Duodenal mucosa (tissue), 2 donors: Measurements from ENCODE around the gene ZMAT5.
"Not testable (repeated sequence)": the region's sequence is repeated elsewhere in the genome, so short reads cannot be mapped to it uniquely, and the experiment has no call there.

Experiments used
- H3K27ac ChIP-seq: one replicate; pipeline ENCODE4 v1.7.0; 2013; ENCODE audit warnings: low read depth, low read length
- H3K27me3 ChIP-seq, 2 donors: one replicate each; pipeline ENCODE4 v1.7.0; 2013; ENCODE audit warnings: low read length in 2 of 2, control low read depth in 1 of 2; ENCODE audit not compliant: insufficient read depth in 2 of 2, control insufficient read depth in 1 of 2
- H3K36me3 ChIP-seq, 2 donors: one replicate each; pipeline ENCODE4 v1.7.0; 2013; ENCODE audit warnings: low read length in 2 of 2, control low read depth in 1 of 2; ENCODE audit not compliant: insufficient read depth in 2 of 2, control insufficient read depth in 1 of 2
- H3K4me1 ChIP-seq, 2 donors: one replicate each; pipeline ENCODE4 v1.7.0; 2013; ENCODE audit warnings: low read length in 2 of 2, control low read depth in 1 of 2; ENCODE audit not compliant: insufficient read depth in 2 of 2, control insufficient read depth in 1 of 2
- H3K4me3 ChIP-seq, 2 donors: one replicate each; pipeline ENCODE4 v1.7.0; 2013; ENCODE audit warnings: low read length in 2 of 2, low read depth in 1 of 2
- H3K9ac ChIP-seq, 2 donors: one replicate each; pipeline ENCODE4 v1.7.0; 2013; ENCODE audit warnings: low read length in 2 of 2, low read depth in 1 of 2
- H3K9me3 ChIP-seq, 2 donors: one replicate each; pipeline ENCODE4 v1.7.0; 2013; ENCODE audit warnings: low read length in 2 of 2, control low read depth in 1 of 2; ENCODE audit not compliant: control insufficient read depth in 1 of 2

Gene ZMAT5

GRCh38 chr22:29756341-29756740, 10.5 kb downstream of the ZMAT5 start:
- H3K4me3 ChIP-seq, result no peak overlapping the region

GRCh38 chr22:29755889-29756288, 10.9 kb downstream of the ZMAT5 start:
- Histone ChIP-seq H3K27me3 (no peaks in the 10 kb centered on the region), H3K36me3 (peaks cover 0 to 3% of the 10 kb centered on the region in 2 donors), H3K9ac (no peak overlapping the region), H3K4me1 (no peaks in the 10 kb centered on the region), H3K9me3 (no peaks in the 10 kb centered on the region), H3K27ac (no peak overlapping the region), H3K4me3 (no peak overlapping the region)

More at GRCh38 chr22:29756341-29756740, 10.5 kb downstream of the ZMAT5 start:
- no peaks in the 10 kb centered on the region for H3K4me1 ChIP-seq
- no peak overlapping the region for H3K27ac ChIP-seq
- H3K36me3 ChIP-seq, result peaks cover 0 to 3% of the 10 kb centered on the region in 2 donors
- H3K9ac ChIP-seq, result no peak overlapping the region
- no peaks in the 10 kb centered on the region for H3K27me3 ChIP-seq
- H3K9me3 ChIP-seq, result no peaks in the 10 kb centered on the region

GRCh38 chr22:29754658-29755395, 12.0 kb downstream of the ZMAT5 start:
- not testable (repeated sequence) for H3K9me3 ChIP-seq, H3K4me3 ChIP-seq, H3K9ac ChIP-seq, H3K4me1 ChIP-seq, H3K27me3 ChIP-seq, H3K27ac ChIP-seq
- peaks cover 0 to 10% of the 10 kb centered on the region in 2 donors for H3K36me3 ChIP-seq

GRCh38 chr22:29753808-29754657, 12.8 kb downstream of the ZMAT5 start:
- no peak overlapping the region for H3K9ac ChIP-seq
- no peaks in the 10 kb centered on the region for H3K9me3 ChIP-seq
- no peaks in the 10 kb centered on the region for H3K27me3 ChIP-seq
- H3K4me1 ChIP-seq, result peaks cover 0 to 3% of the 10 kb centered on the region in 2 donors
- peaks cover 0 to 10% of the 10 kb centered on the region in 2 donors for H3K36me3 ChIP-seq
- H3K4me3 ChIP-seq, result no peak overlapping the region
- no peak overlapping the region for H3K27ac ChIP-seq

DNA sequence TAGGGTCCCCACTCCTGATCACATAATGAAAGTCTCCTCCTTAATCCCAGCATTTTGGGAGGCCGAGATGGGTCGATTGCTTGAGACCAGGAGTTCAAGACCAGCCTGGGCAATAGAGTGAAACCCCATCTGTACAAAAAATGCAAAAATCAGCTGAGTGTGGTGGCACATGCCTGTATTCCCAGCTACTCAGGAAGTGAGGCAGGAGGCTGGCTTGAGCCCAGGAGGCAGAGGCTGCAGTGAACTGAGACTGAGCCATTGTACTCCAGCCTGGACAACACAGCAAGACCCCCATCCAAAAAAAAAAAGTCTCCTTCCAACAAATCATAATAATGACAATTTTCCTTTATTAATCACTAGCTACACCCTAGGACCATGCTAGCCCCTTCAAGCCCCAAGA, 15.1 kb downstream of the ZMAT5 start:
- H3K9ac ChIP-seq, result no peak overlapping the region
- no peak overlapping the region for H3K27ac ChIP-seq
- H3K4me1 ChIP-seq, result peaks cover 0 to 3% of the 10 kb centered on the region in 2 donors
- H3K4me3 ChIP-seq, result no peak overlapping the region
- H3K27me3 ChIP-seq, result no peaks in the 10 kb centered on the region
- no peaks in the 10 kb centered on the region for H3K9me3 ChIP-seq
- peaks cover 0 to 25% of the 10 kb centered on the region in 2 donors for H3K36me3 ChIP-seq

GRCh38 chr22:29750559-29751538, 16.0 kb downstream of the ZMAT5 start:
- Histone ChIP-seq H3K4me3 (no peak overlapping the region), H3K4me1 (peaks cover 0 to 3% of the 10 kb centered on the region in 2 donors), H3K36me3 (peaks cover 0 to 29% of the 10 kb centered on the region in 2 donors), H3K9me3 (no peaks in the 10 kb centered on the region), H3K27ac (no peak overlapping the region), H3K27me3 (no peaks in the 10 kb centered on the region), H3K9ac (no peak overlapping the region)

- Histone ChIP-seq H3K4me1 (peaks cover 0 to 3% of the 10 kb centered on the region in 2 donors), H3K9me3 (no peaks in the 10 kb centered on the region), H3K9ac (no peak overlapping the region), H3K36me3 (peaks cover 0 to 33% of the 10 kb centered on the region in 2 donors), H3K27me3 (no peaks in the 10 kb centered on the region), H3K27ac (no peak overlapping the region), H3K4me3 (no peak overlapping the region)
Observed at GRCh38 chr22:29750029-29750428, 16.8 kb downstream of the ZMAT5 start.

- H3K4me3 ChIP-seq, result no peak overlapping the region
- no peaks in the 10 kb centered on the region for H3K27me3 ChIP-seq
- H3K9ac ChIP-seq, result no peak overlapping the region
- H3K9me3 ChIP-seq, result no peaks in the 10 kb centered on the region
- H3K36me3 ChIP-seq, result peaks cover 0 to 35% of the 10 kb centered on the region in 2 donors
- H3K27ac ChIP-seq, result no peak overlapping the region
- peaks cover 0 to 3% of the 10 kb centered on the region in 2 donors for H3K4me1 ChIP-seq
Observed at GRCh38 chr22:29748248-29748893, 18.4 kb downstream of the ZMAT5 start.

GRCh38 chr22:29747832-29748231, 19.0 kb downstream of the ZMAT5 start:
- Histone ChIP-seq H3K27me3 (no peaks in the 10 kb centered on the region), H3K9ac (no peak overlapping the region), H3K27ac (no peak overlapping the region), H3K36me3 (peaks cover 0 to 35% of the 10 kb centered on the region in 2 donors), H3K9me3 (no peaks in the 10 kb centered on the region), H3K4me1 (peaks cover 0 to 3% of the 10 kb centered on the region in 2 donors), H3K4me3 (no peak overlapping the region)
